H1 (cell line): Measurements from ENCODE around the gene SPAAR. TPM values are rescaled to one million over a fixed set of nuclear protein-coding genes. Genes with fewer than 3 reads are reported as not detected.

ENCODE experiments used
- CTCF ChIA-PET: fragments of 300-600 bp; sonication (Branson Sonifier 250); formaldehyde crosslinking; loops from one replicate; lab custom pipeline; 2021; ENCODE audit not compliant: partially characterized antibody; lab: Charles Lee
- POLR2A ChIA-PET: fragments of 300-600 bp; sonication (Branson Sonifier 250); formaldehyde crosslinking; loops from one replicate; lab custom pipeline; 2021; ENCODE audit warnings: inconsistent platforms; ENCODE audit not compliant: partially characterized antibody; lab: Charles Lee
- DNase-seq, 2 experiments: peaks; one replicate each; pipeline versions ENCODE4 v3.0.0 to v3.0.0-alpha.2; 2010 to 2022; ENCODE audit warnings: low spot score in 2 of 2, low read depth in 1 of 2, mixed read lengths in 1 of 2
- FAIRE-seq: peaks from 2 replicates; lab custom pipeline; 2011; peaks lifted over from hg19 to GRCh38; lab: Jason Lieb, UNC
- H2AFZ ChIP-seq: 2 replicates; pipeline ENCODE4 v1.8.1; 2012; ENCODE audit warnings: low read length, inconsistent platforms
- H2AK5ac ChIP-seq: 2 replicates; pipeline ENCODE4 v1.6.1; 2013; ENCODE audit warnings: low read depth, low read length
- H2BK120ac ChIP-seq: replicated peaks from 2 replicates; pipeline ENCODE3; 2013; ENCODE audit warnings: low read depth, low read length, inconsistent platforms
- H2BK12ac ChIP-seq: 2 replicates; pipeline ENCODE4 v1.6.1; 2013; ENCODE audit warnings: low read depth, low read length
- H2BK15ac ChIP-seq: 2 replicates; pipeline ENCODE4 v1.6.1; 2013; ENCODE audit warnings: low read length
- H2BK20ac ChIP-seq: 2 replicates; pipeline ENCODE4 v1.6.1; 2013; ENCODE audit warnings: low read length
- H2BK5ac ChIP-seq: 2 replicates; pipeline ENCODE4 v1.6.1; 2013; ENCODE audit warnings: low read depth, low read length
- H3K14ac ChIP-seq: 2 replicates; pipeline ENCODE4 v1.6.1; 2013; ENCODE audit warnings: inconsistent platforms; ENCODE audit not compliant: insufficient read length
- H3K18ac ChIP-seq: 2 replicates; pipeline ENCODE4 v1.6.1; 2013; ENCODE audit warnings: low read length; ENCODE audit errors: extremely low read depth
- H3K23ac ChIP-seq: 2 replicates; pipeline ENCODE4 v1.6.1; 2013; ENCODE audit warnings: inconsistent platforms; ENCODE audit not compliant: insufficient read length
- H3K23me2 ChIP-seq: 2 replicates; pipeline ENCODE4 v1.6.1; 2013; ENCODE audit warnings: low read depth, low read length
- H3K27ac ChIP-seq: 2 replicates; pipeline ENCODE4 v1.6.1; 2011; ENCODE audit warnings: low read depth, low read length, inconsistent platforms
- H3K27me3 ChIP-seq, 4 experiments: replicated peaks in 1 of 4; 1 replicate in 1 of 4; 2 replicates in 3 of 4; pipeline versions ENCODE4 v1.6.1 to v1.8.1; 2011 to 2013; ENCODE audit warnings: low read length in 3 of 4, mild to moderate bottlenecking in 3 of 4, inconsistent platforms in 2 of 4, mixed read lengths in 2 of 4, moderate library complexity in 1 of 4; ENCODE audit not compliant: control insufficient read depth in 3 of 4, insufficient read depth in 3 of 4; ENCODE audit errors: extremely low read depth in 1 of 4
- H3K36me3 ChIP-seq, 4 experiments: 2 replicates each; pipeline versions ENCODE4 v1.6.1 to v1.8.1; 2011 to 2013; ENCODE audit warnings: mild to moderate bottlenecking in 4 of 4, low read length in 3 of 4, moderate library complexity in 2 of 4, control low read depth in 1 of 4, inconsistent platforms in 1 of 4; ENCODE audit not compliant: insufficient read depth in 4 of 4, control insufficient read depth in 2 of 4
- H3K4ac ChIP-seq: replicated peaks from 2 replicates; pipeline ENCODE3; 2013; ENCODE audit warnings: low read length, low read depth, mixed read lengths, inconsistent platforms; ENCODE audit not compliant: insufficient read length
- H3K4me1 ChIP-seq, 4 experiments: replicated peaks in 1 of 4; 1 replicate in 1 of 4; 2 replicates in 3 of 4; pipeline versions ENCODE4 v1.6.1 to v1.8.1; 2011 to 2013; ENCODE audit warnings: low read length in 3 of 4, inconsistent platforms in 2 of 4, mixed read lengths in 1 of 4; ENCODE audit not compliant: insufficient read depth in 4 of 4, control insufficient read depth in 3 of 4
- H3K4me2 ChIP-seq, 2 experiments: 2 replicates each; pipeline versions ENCODE4 v1.6.1 to v1.8.1; 2011 to 2013; ENCODE audit warnings: low read depth in 2 of 2, low read length in 2 of 2, control low read depth in 1 of 2, inconsistent platforms in 1 of 2, mild to moderate bottlenecking in 1 of 2; ENCODE audit not compliant: insufficient read depth in 1 of 2
- H3K4me3 ChIP-seq, 4 experiments: fragments of 200-600, 300-600 bp in 1 of 4; sonication (generic), shearing (Covaris generic), sonication (Bioruptor Twin) in 1 of 4; 2 replicates each; pipeline versions ENCODE4 v1.5.1 to v1.8.1; 2011 to 2016; ENCODE audit warnings: low read length in 4 of 4, low read depth in 3 of 4, control low read depth in 2 of 4, inconsistent platforms in 2 of 4, mild to moderate bottlenecking in 2 of 4, mixed read lengths in 1 of 4, moderate library complexity in 1 of 4; ENCODE audit not compliant: insufficient read depth in 2 of 4; ENCODE audit errors: extremely low read depth in 1 of 4
- H3K56ac ChIP-seq: replicated peaks from 2 replicates; pipeline ENCODE3; 2013; ENCODE audit warnings: low read depth, mild to moderate bottlenecking, mixed read lengths, low read length, inconsistent platforms; ENCODE audit not compliant: insufficient read length
- H3K79me1 ChIP-seq: 2 replicates; pipeline ENCODE4 v1.6.1; 2013; ENCODE audit warnings: low read depth, low read length, control low read depth
- H3K79me2 ChIP-seq, 2 experiments: 2 replicates each; pipeline versions ENCODE4 v1.6.1 to v1.8.1; 2012 to 2013; ENCODE audit warnings: low read length in 2 of 2, mild to moderate bottlenecking in 2 of 2, inconsistent platforms in 1 of 2; ENCODE audit not compliant: insufficient read depth in 2 of 2, control insufficient read depth in 1 of 2
- H3K9ac ChIP-seq, 4 experiments: replicated peaks in 1 of 4; 1 replicate in 1 of 4; 2 replicates in 3 of 4; pipeline versions ENCODE4 v1.6.1 to v1.8.1; 2011 to 2013; ENCODE audit warnings: low read depth in 3 of 4, low read length in 3 of 4, control low read depth in 2 of 4, mild to moderate bottlenecking in 2 of 4, moderate library complexity in 2 of 4, inconsistent platforms in 1 of 4; ENCODE audit errors: extremely low read depth in 1 of 4
- H3K9me3 ChIP-seq, 2 experiments: 2 replicates each; pipeline versions ENCODE4 v1.6.1 to v1.8.1; 2012 to 2013; ENCODE audit warnings: mild to moderate bottlenecking in 2 of 2, moderate library complexity in 2 of 2, control low read depth in 1 of 2, inconsistent platforms in 1 of 2, low read depth in 1 of 2, low read length in 1 of 2, mixed read lengths in 1 of 2; ENCODE audit not compliant: insufficient read depth in 2 of 2
- H4K20me1 ChIP-seq, 2 experiments: replicated peaks in 1 of 2; 2 replicates each; pipeline versions ENCODE3 to v1.8.1; 2011 to 2013; ENCODE audit warnings: inconsistent platforms in 2 of 2, low read length in 2 of 2, mild to moderate bottlenecking in 1 of 2; ENCODE audit not compliant: insufficient read depth in 2 of 2, control insufficient read depth in 1 of 2
- H4K5ac ChIP-seq: 2 replicates; pipeline ENCODE4 v1.6.1; 2013; ENCODE audit warnings: low read length, low read depth, mixed read lengths, inconsistent platforms; ENCODE audit not compliant: insufficient read length
- H4K8ac ChIP-seq: 2 replicates; pipeline ENCODE4 v1.8.0; 2013; ENCODE audit warnings: mild to moderate bottlenecking, moderate library complexity, low read length, inconsistent platforms; ENCODE audit not compliant: insufficient read depth; ENCODE audit errors: extremely low read depth
- H4K91ac ChIP-seq: replicated peaks from 2 replicates; pipeline ENCODE3; 2013; ENCODE audit warnings: low read length, mixed read lengths, inconsistent platforms; ENCODE audit not compliant: insufficient read length
- KDM4A ChIP-seq: IDR thresholded peaks from one replicate; pipeline ENCODE4 v1.7.1; 2012; ENCODE audit warnings: low read depth, mild to moderate bottlenecking, moderate library complexity, low read length, inconsistent platforms; ENCODE audit not compliant: severe bottlenecking
- RAD21 ChIP-seq, 2 experiments: IDR thresholded peaks in 1 of 2; conservative IDR thresholded peaks in 1 of 2; 2 replicates each; pipeline ENCODE4 v1.6.1; 2011; ENCODE audit warnings: low read depth in 2 of 2, low read length in 2 of 2, improper control_type of control experiment in 1 of 2, inconsistent platforms in 1 of 2, mild to moderate bottlenecking in 1 of 2, moderate library complexity in 1 of 2
- WGBS, 2 experiments: shearing (Covaris generic) in 1 of 2; methylation state at CpG; one replicate each; pipeline versions ENCODE4 v1.1.6 to v1.1.7; 2013 to 2015; ENCODE audit warnings: low lambda C conversion rate in 2 of 2, mixed read lengths in 2 of 2, inconsistent platforms in 1 of 2, low coverage in 1 of 2, missing lambda C conversion rate in 1 of 2; ENCODE audit not compliant: insufficient replicate concordance in 2 of 2, insufficient coverage in 1 of 2, insufficient read length in 1 of 2; ENCODE audit errors: extremely low coverage in 1 of 2, missing lambda C conversion rate in 1 of 2; 5-methylcytosine and 5-hydroxymethylcytosine counted together
- polyA plus RNA-seq, 7 experiments: library from polyadenylated mRNA; depleted of rRNA in 3 of 7; stranded (reverse) in 5 of 7; unstranded in 2 of 7; fragments of >200 nt in 5 of 7; fragments of 200-250 nt in 2 of 7; gene quantifications; 1 replicate in 5 of 7; 2 replicates in 1 of 7; 4 replicates in 1 of 7; pipeline versions ENCODE4 v1.2.1 to v1.2.3, GENCODE V29; 2011 to 2013; ENCODE audit warnings: missing spikeins in 2 of 7, mixed read lengths in 2 of 7
- total RNA-seq: library from RNA; stranded (reverse); fragmentation: NEBNext Ultra II Directional; extraction: Animal tissue kit (Norgen Biotek cat#: 25700); gene quantifications from 2 replicates; pipeline ENCODE4 v1.2.1, GENCODE V29; 2021
- TF ChIP-seq, protein P1 (sequence below), 3 experiments: IDR thresholded peaks; 1 replicate in 2 of 3; 2 replicates in 1 of 3; pipeline versions ENCODE4 v1.5.1 to v1.6.1; 2011; ENCODE audit warnings: low read length in 3 of 3, mild to moderate bottlenecking in 3 of 3, inconsistent platforms in 2 of 3, low read depth in 1 of 3, moderate library complexity in 1 of 3; ENCODE audit not compliant: insufficient read depth in 1 of 3; ENCODE audit errors: control extremely low read depth in 1 of 3

Gene SPAAR
- total and polyA plus RNA-seq, 2 of the 8 experiments (the other 6 are each of a cell fraction or from before 2014, with no cell fraction given), result 0.27 TPM; not detected in 1

GRCh38 chr9:35909687-35910612 lies 660 bp downstream of the SPAAR start:
- no peak overlapping the region for H3K4me3 ChIP-seq
- no peak for DNase-seq
- H2BK120ac ChIP-seq, result no peak overlapping the region
- H3K18ac ChIP-seq, result no peak overlapping the region
- peak overlapping the region; percentile 83 for H4K91ac ChIP-seq
- H3K23ac ChIP-seq, result no peak overlapping the region
- peak overlapping the region; percentile 46; the same call in 1 of the 2 replicates for H2BK12ac ChIP-seq
- H2BK20ac ChIP-seq, result peak overlapping the region; percentile 13; the same call in 1 of the 2 replicates
- H3K4me2 ChIP-seq, result no peak overlapping the region
- H3K4ac ChIP-seq, result no peak overlapping the region
- no peak for FAIRE-seq
- H2AFZ ChIP-seq, result peak overlapping the region; percentile 1; the same call in 1 of the 2 replicates
- peaks cover 9 to 33% (median 21%) of the 10 kb centered on the region in 4 experiments for H3K4me1 ChIP-seq
- H3K14ac ChIP-seq, result no peak overlapping the region
- H3K27ac ChIP-seq, result no peak overlapping the region
- 87% methylated on average over 34 of the region's 34 CpGs; no CpG with 5 or more reads in 1 of the 2 experiments for WGBS, 2 experiments
- no peaks in the 10 kb centered on the region for H3K36me3 ChIP-seq
- H4K20me1 ChIP-seq, result no peaks in the 10 kb centered on the region
- H4K5ac ChIP-seq, result no peak overlapping the region
- no peaks in the 10 kb centered on the region for H3K79me2 ChIP-seq
- H3K56ac ChIP-seq, result no peak overlapping the region
- no peak overlapping the region for H2BK5ac ChIP-seq
- peaks cover 3% of the 10 kb centered on the region; the same call in 1 of the 2 replicates for H3K23me2 ChIP-seq
- H3K9ac ChIP-seq, result no peak overlapping the region
- ChIA-PET CTCF (interaction anchor here (0.5 to 5.6 kb wide), 21 partner anchors 9 to 125 kb away, joined by 3 to 26 read pairs (median 4); no protein-coding TSS in a partner anchor), POLR2A (interaction anchor here (0.5 kb wide), 1 partner anchor 11 kb away, joined by 4 read pairs; no protein-coding TSS in a partner anchor)
- TF ChIP-seq KDM4A, result no peak
- peak in 1 of 2 experiments; percentile 28; a peak in 1 of 4 replicates for TF ChIP-seq RAD21 (IDR thresholded peaks at IDR 0.05 in 1 of 2, conservative IDR thresholded peaks at IDR 0.05 in 1 of 2; ENCODE audit: low read depth in 2 of 2, low read length in 2 of 2)
- TF ChIP-seq, protein P1, sequence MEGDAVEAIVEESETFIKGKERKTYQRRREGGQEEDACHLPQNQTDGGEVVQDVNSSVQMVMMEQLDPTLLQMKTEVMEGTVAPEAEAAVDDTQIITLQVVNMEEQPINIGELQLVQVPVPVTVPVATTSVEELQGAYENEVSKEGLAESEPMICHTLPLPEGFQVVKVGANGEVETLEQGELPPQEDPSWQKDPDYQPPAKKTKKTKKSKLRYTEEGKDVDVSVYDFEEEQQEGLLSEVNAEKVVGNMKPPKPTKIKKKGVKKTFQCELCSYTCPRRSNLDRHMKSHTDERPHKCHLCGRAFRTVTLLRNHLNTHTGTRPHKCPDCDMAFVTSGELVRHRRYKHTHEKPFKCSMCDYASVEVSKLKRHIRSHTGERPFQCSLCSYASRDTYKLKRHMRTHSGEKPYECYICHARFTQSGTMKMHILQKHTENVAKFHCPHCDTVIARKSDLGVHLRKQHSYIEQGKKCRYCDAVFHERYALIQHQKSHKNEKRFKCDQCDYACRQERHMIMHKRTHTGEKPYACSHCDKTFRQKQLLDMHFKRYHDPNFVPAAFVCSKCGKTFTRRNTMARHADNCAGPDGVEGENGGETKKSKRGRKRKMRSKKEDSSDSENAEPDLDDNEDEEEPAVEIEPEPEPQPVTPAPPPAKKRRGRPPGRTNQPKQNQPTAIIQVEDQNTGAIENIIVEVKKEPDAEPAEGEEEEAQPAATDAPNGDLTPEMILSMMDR (IDR thresholded peaks at IDR 0.05; ENCODE audit: control extremely low read depth in 1 of 3, insufficient read depth in 1 of 3, low read depth in 1 of 3, low read length in 3 of 3), result 0 out of 4 replicates have a peak, but pooled peaks of 1 of the 3 experiments have one; percentile 7
- peak overlapping the region; percentile 92; the same call in 1 of the 2 replicates for H2BK15ac ChIP-seq
- H4K8ac ChIP-seq, result peak overlapping the region; percentile 7
- no peak overlapping the region for H2AK5ac ChIP-seq
- no peaks in the 10 kb centered on the region for H3K9me3 ChIP-seq
- H3K27me3 ChIP-seq, result no peaks in the 10 kb centered on the region; a peak in 2 of 7 replicates
- 0 out of 2 replicates have a peak, but pooled peaks cover 2% of the 10 kb centered on the region for H3K79me1 ChIP-seq
